WERI-Rb-1 (cell line): ENCODE results near the gene UCP3.

Source experiments
- DNase-seq: peaks from one replicate; pipeline ENCODE4 v3.0.0-alpha.2; 2020
- H3K27ac ChIP-seq: fragments of 250-450 bp; sonication (Bioruptor Pico); 2 replicates; pipeline ENCODE4 v1.5.1; 2020; ENCODE audit warnings: mild to moderate bottlenecking, moderate library complexity
- H3K27me3 ChIP-seq: fragments of 250-450 bp; sonication (Bioruptor Pico); 2 replicates; pipeline ENCODE4 v1.5.1; 2021; ENCODE audit warnings: mild to moderate bottlenecking, low read depth, moderate library complexity; ENCODE audit not compliant: insufficient read depth, severe bottlenecking
- H3K36me3 ChIP-seq: fragments of 250-450 bp; sonication (Bioruptor Pico); 2 replicates; pipeline ENCODE4 v1.5.1; 2020; ENCODE audit warnings: mild to moderate bottlenecking, moderate library complexity
- H3K4me3 ChIP-seq: 2 replicates; pipeline ENCODE4 v1.5.1; 2011; ENCODE audit warnings: low read depth, mild to moderate bottlenecking, control low read depth, low read length
- H3K9me3 ChIP-seq: fragments of 250-450 bp; sonication (Bioruptor Pico); 2 replicates; pipeline ENCODE4 v1.5.1; 2021; ENCODE audit warnings: mild to moderate bottlenecking, moderate library complexity; ENCODE audit not compliant: severe bottlenecking
- CTCF ChIP-seq: IDR thresholded peaks from 2 replicates; pipeline ENCODE4 v1.5.1; 2011; ENCODE audit warnings: low read depth, mild to moderate bottlenecking, control low read depth, inconsistent platforms, low read length

The UCP3 gene

GRCh38 chr11:74000307-74001133 lies 8.4 kb downstream of the UCP3 start:
- H3K27me3 ChIP-seq: no peaks in the 10 kb centered on the region
- no peak overlapping the region for H3K4me3 ChIP-seq
- no peak overlapping the region for H3K27ac ChIP-seq
- H3K36me3 ChIP-seq: peaks cover 11% of the 10 kb centered on the region; the same call in 1 of the 2 replicates
- no peak for TF ChIP-seq CTCF
- no peaks in the 10 kb centered on the region for H3K9me3 ChIP-seq
- DNase-seq: no peak

- no peak for DNase-seq
- H3K27ac ChIP-seq: no peak overlapping the region
Measured at GRCh38 chr11:73999581-74000306, 9.1 kb downstream of the UCP3 start.

GRCh38 chr11:73998846-73999575 lies 9.9 kb downstream of the UCP3 start:
- no peaks in the 10 kb centered on the region for H3K9me3 ChIP-seq
- no peak for TF ChIP-seq CTCF
- H3K36me3 ChIP-seq: peaks cover 11% of the 10 kb centered on the region; the same call in 1 of the 2 replicates
- H3K4me3 ChIP-seq: no peak overlapping the region
- no peak overlapping the region for H3K27ac ChIP-seq
- DNase-seq: no peak
- no peaks in the 10 kb centered on the region for H3K27me3 ChIP-seq

More at GRCh38 chr11:73999581-74000306, 9.1 kb downstream of the UCP3 start:
- Histone ChIP-seq H3K9me3 (no peaks in the 10 kb centered on the region), H3K36me3 (peaks cover 11% of the 10 kb centered on the region; the same call in 1 of the 2 replicates), H3K27me3 (no peaks in the 10 kb centered on the region), H3K4me3 (no peak overlapping the region)
- no peak for TF ChIP-seq CTCF

GRCh38 chr11:73997120-73997770 lies 11.6 kb downstream of the UCP3 start:
- H3K27me3 ChIP-seq: no peaks in the 10 kb centered on the region
- no peaks in the 10 kb centered on the region for H3K9me3 ChIP-seq
- no peak for TF ChIP-seq CTCF
- no peak overlapping the region for H3K4me3 ChIP-seq
- DNase-seq: no peak
- no peak overlapping the region for H3K27ac ChIP-seq
- no peaks in the 10 kb centered on the region; the same call in 1 of the 2 replicates for H3K36me3 ChIP-seq

GRCh38 chr11:73996161-73996747 lies 12.6 kb downstream of the UCP3 start:
- H3K36me3 ChIP-seq: no peaks in the 10 kb centered on the region; the same call in 1 of the 2 replicates
- H3K27me3 ChIP-seq: no peaks in the 10 kb centered on the region
- TF ChIP-seq CTCF: no peak
- H3K4me3 ChIP-seq: no peak overlapping the region
- H3K27ac ChIP-seq: no peak overlapping the region
- no peak for DNase-seq
- no peaks in the 10 kb centered on the region for H3K9me3 ChIP-seq
